Measurements from ENCODE around the gene MEGF11.

Gene MEGF11

GRCh38 chr15:66193066-66193465 lies 60.5 kb downstream of the MEGF11 start:
- no peak for TF ChIP-seq CTCF (IDR thresholded peaks at IDR 0.05)
- H3K36me3 Mint-ChIP-seq (ENCODE audit: low read depth): no peaks in the 10 kb centered on the region
- no peak for DNase-seq
- H3K4me3 Mint-ChIP-seq: no peak overlapping the region
- peaks cover 23% of the 10 kb centered on the region for H3K27me3 Mint-ChIP-seq (ENCODE audit: low read depth, poor library complexity)
- peaks cover 8% of the 10 kb centered on the region for H3K4me1 Mint-ChIP-seq
- no peaks in the 10 kb centered on the region for H3K9me3 Mint-ChIP-seq
- no peak overlapping the region for H3K27ac Mint-ChIP-seq

GRCh38 chr15:66190746-66191145 lies 62.8 kb downstream of the MEGF11 start:
- Mint-ChIP-seq H3K4me1 (peaks cover 8% of the 10 kb centered on the region), H3K4me3 (no peak overlapping the region), H3K27me3 (ENCODE audit: low read depth, poor library complexity) (peaks cover 27% of the 10 kb centered on the region), H3K27ac (no peak overlapping the region), H3K36me3 (ENCODE audit: low read depth) (no peaks in the 10 kb centered on the region), H3K9me3 (no peaks in the 10 kb centered on the region)
- no peak for TF ChIP-seq CTCF (IDR thresholded peaks at IDR 0.05)
- DNase-seq: no peak

GRCh38 chr15:66189291-66189690 lies 64.3 kb downstream of the MEGF11 start:
- H3K4me1 Mint-ChIP-seq: peaks cover 16% of the 10 kb centered on the region
- H3K4me3 Mint-ChIP-seq: no peak overlapping the region
- no peaks in the 10 kb centered on the region for H3K9me3 Mint-ChIP-seq
- no peak for TF ChIP-seq CTCF (IDR thresholded peaks at IDR 0.05)
- no peaks in the 10 kb centered on the region for H3K36me3 Mint-ChIP-seq (ENCODE audit: low read depth)
- no peak for DNase-seq
- H3K27me3 Mint-ChIP-seq (ENCODE audit: low read depth, poor library complexity): peaks cover 28% of the 10 kb centered on the region
- no peak overlapping the region for H3K27ac Mint-ChIP-seq

GRCh38 chr15:66188464-66188863 lies 65.1 kb downstream of the MEGF11 start:
- no peak overlapping the region for H3K27ac Mint-ChIP-seq
- peaks cover 34% of the 10 kb centered on the region for H3K27me3 Mint-ChIP-seq (ENCODE audit: low read depth, poor library complexity)
- no peak overlapping the region for H3K4me3 Mint-ChIP-seq
- H3K4me1 Mint-ChIP-seq: peaks cover 18% of the 10 kb centered on the region
- H3K36me3 Mint-ChIP-seq (ENCODE audit: low read depth): no peaks in the 10 kb centered on the region
- TF ChIP-seq CTCF (IDR thresholded peaks at IDR 0.05): no peak
- H3K9me3 Mint-ChIP-seq: no peaks in the 10 kb centered on the region
- no peak for DNase-seq

- no peak for TF ChIP-seq CTCF (IDR thresholded peaks at IDR 0.05)
- no peak for DNase-seq
- Mint-ChIP-seq H3K4me3 (no peak overlapping the region), H3K27ac (no peak overlapping the region), H3K4me1 (peaks cover 18% of the 10 kb centered on the region), H3K27me3 (ENCODE audit: low read depth, poor library complexity) (peaks cover 37% of the 10 kb centered on the region), H3K9me3 (no peaks in the 10 kb centered on the region), H3K36me3 (ENCODE audit: low read depth) (no peaks in the 10 kb centered on the region)
Observed at GRCh38 chr15:66187271-66187670, 66.3 kb downstream of the MEGF11 start.

- DNase-seq: no peak
- H3K27ac Mint-ChIP-seq: no peak overlapping the region
- H3K4me3 Mint-ChIP-seq: no peak overlapping the region
- H3K27me3 Mint-ChIP-seq (ENCODE audit: low read depth, poor library complexity): peaks cover 42% of the 10 kb centered on the region
- H3K4me1 Mint-ChIP-seq: peaks cover 18% of the 10 kb centered on the region
- H3K36me3 Mint-ChIP-seq (ENCODE audit: low read depth): no peaks in the 10 kb centered on the region
- TF ChIP-seq CTCF (IDR thresholded peaks at IDR 0.05): no peak
- no peaks in the 10 kb centered on the region for H3K9me3 Mint-ChIP-seq
Observed at GRCh38 chr15:66186049-66186825, 67.3 kb downstream of the MEGF11 start.

Data from nephron progenitor cell (in vitro differentiated cells).